NT2/D1 (cell line): ENCODE results near the gene DNAH11.

Experiments
- DNase-seq: peaks from one replicate; pipeline ENCODE4 v3.0.0-alpha.2; 2011; ENCODE audit warnings: low read depth, low spot score
- H3K27me3 ChIP-seq: 2 replicates; pipeline ENCODE4 v1.6.0; 2011; ENCODE audit warnings: mild to moderate bottlenecking; ENCODE audit not compliant: insufficient read length, insufficient read depth
- H3K36me3 ChIP-seq: 2 replicates; pipeline ENCODE4 v1.6.1; 2011; ENCODE audit warnings: mild to moderate bottlenecking, low read length, mixed read lengths; ENCODE audit not compliant: insufficient read depth, insufficient read length
- H3K4me1 ChIP-seq: 2 replicates; pipeline ENCODE4 v1.5.1; 2011; ENCODE audit not compliant: insufficient read depth, insufficient read length
- H3K4me3 ChIP-seq: 2 replicates; pipeline ENCODE4 v1.5.1; 2011; ENCODE audit warnings: low read depth; ENCODE audit not compliant: insufficient read length
- H3K9ac ChIP-seq: 2 replicates; pipeline ENCODE4 v1.6.0; 2011; ENCODE audit warnings: low read depth; ENCODE audit not compliant: insufficient read length
- H3K9me3 ChIP-seq: 2 replicates; pipeline ENCODE4 v1.5.1; 2011; ENCODE audit warnings: mild to moderate bottlenecking, low read length; ENCODE audit not compliant: insufficient read depth
- SUZ12 ChIP-seq: IDR thresholded peaks from 2 replicates; pipeline ENCODE4 v1.6.1; 2011; ENCODE audit not compliant: insufficient read length, insufficient read depth; ENCODE audit errors: extremely low read depth
- YY1 ChIP-seq: IDR thresholded peaks from 2 replicates; pipeline ENCODE4 v1.6.1; 2011; ENCODE audit not compliant: insufficient read length, insufficient read depth
- ZNF274 ChIP-seq: IDR thresholded peaks from 2 replicates; pipeline ENCODE4 v1.6.1; 2011; ENCODE audit warnings: mild to moderate bottlenecking, low read depth, low read length

DNAH11 gene

DNA sequence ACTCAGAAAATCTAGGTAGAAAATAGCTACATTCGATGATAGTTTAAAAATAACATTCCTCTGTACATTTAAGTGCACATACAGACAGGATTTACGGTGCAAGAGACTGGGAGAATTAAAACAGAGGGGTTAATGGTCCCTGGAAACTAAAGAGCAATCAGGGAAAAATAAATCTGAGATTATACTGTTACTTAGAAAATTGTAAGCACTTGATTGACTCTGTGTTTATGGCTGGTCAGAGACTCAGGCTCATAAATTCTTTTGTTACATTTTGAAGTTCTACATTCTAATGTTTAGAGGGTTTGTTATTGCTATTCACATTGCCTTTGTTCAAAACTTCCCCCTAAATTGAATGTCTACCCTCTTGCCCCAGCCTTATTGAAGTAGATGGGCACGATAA, 348.5 kb downstream of the DNAH11 start:
- Histone ChIP-seq H3K9ac (no peak overlapping the region), H3K4me3 (no peak overlapping the region), H3K4me1 (no peaks in the 10 kb centered on the region), H3K9me3 (no peaks in the 10 kb centered on the region), H3K36me3 (no peaks in the 10 kb centered on the region), H3K27me3 (no peaks in the 10 kb centered on the region)
- no peak for DNase-seq
- TF ChIP-seq SUZ12 (no peak), YY1 (no peak), ZNF274 (no peak)

DNA sequence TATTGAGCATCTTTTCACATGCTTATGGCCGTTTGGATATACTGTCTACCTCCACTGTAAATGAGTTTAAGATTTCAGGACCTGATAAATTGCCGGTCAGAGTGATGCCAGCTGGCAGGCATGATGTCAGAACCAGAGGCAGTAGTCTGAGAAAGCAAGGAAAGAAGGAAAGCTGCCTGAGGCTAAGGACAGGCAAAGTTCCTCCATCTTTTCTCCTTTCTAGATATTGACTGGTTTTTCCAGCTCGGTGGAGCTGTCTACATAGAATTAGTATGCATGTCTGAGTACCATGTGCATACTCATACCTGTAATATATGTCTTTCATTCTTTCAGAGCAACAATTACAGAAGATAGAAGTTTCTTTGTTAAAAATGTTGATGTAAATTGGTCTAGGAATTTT, 350.6 kb downstream of the DNAH11 start:
- H3K4me1 ChIP-seq, result no peaks in the 10 kb centered on the region
- H3K9ac ChIP-seq, result no peak overlapping the region
- no peak for DNase-seq
- no peaks in the 10 kb centered on the region for H3K9me3 ChIP-seq
- H3K27me3 ChIP-seq, result no peaks in the 10 kb centered on the region
- peaks cover 6% of the 10 kb centered on the region for H3K36me3 ChIP-seq
- no peak for TF ChIP-seq YY1
- no peak for TF ChIP-seq SUZ12
- no peak for TF ChIP-seq ZNF274
- no peak overlapping the region for H3K4me3 ChIP-seq

GRCh38 chr7:21898265-21898930, 355.6 kb downstream of the DNAH11 start:
- Histone ChIP-seq H3K36me3 (peaks cover 52% of the 10 kb centered on the region), H3K9me3 (no peaks in the 10 kb centered on the region), H3K27me3 (no peaks in the 10 kb centered on the region), H3K4me3 (no peak overlapping the region), H3K9ac (no peak overlapping the region), H3K4me1 (no peaks in the 10 kb centered on the region)
- TF ChIP-seq SUZ12 (no peak), ZNF274 (no peak), YY1 (no peak)
- no peak for DNase-seq

GRCh38 chr7:21902240-21902639, 359.4 kb downstream of the DNAH11 start:
- no peak for DNase-seq
- Histone ChIP-seq H3K4me1 (no peaks in the 10 kb centered on the region), H3K4me3 (no peak overlapping the region), H3K9ac (no peak overlapping the region), H3K36me3 (peaks cover 88% of the 10 kb centered on the region), H3K27me3 (no peaks in the 10 kb centered on the region), H3K9me3 (no peaks in the 10 kb centered on the region)
- TF ChIP-seq YY1 (no peak), SUZ12 (no peak), ZNF274 (no peak)

GRCh38 chr7:21903020-21903786, 360.4 kb downstream of the DNAH11 start:
- TF ChIP-seq SUZ12 (no peak), ZNF274 (no peak), YY1 (no peak)
- no peaks in the 10 kb centered on the region for H3K4me1 ChIP-seq
- H3K9me3 ChIP-seq, result no peaks in the 10 kb centered on the region
- DNase-seq, result no peak
- no peaks in the 10 kb centered on the region for H3K27me3 ChIP-seq
- H3K4me3 ChIP-seq, result no peak overlapping the region
- peaks cover 93% of the 10 kb centered on the region for H3K36me3 ChIP-seq
- H3K9ac ChIP-seq, result no peak overlapping the region

GRCh38 chr7:21908746-21909145, 365.9 kb downstream of the DNAH11 start:
- Histone ChIP-seq H3K27me3 (no peaks in the 10 kb centered on the region), H3K4me1 (no peaks in the 10 kb centered on the region), H3K4me3 (no peak overlapping the region), H3K9me3 (no peaks in the 10 kb centered on the region), H3K9ac (no peak overlapping the region), H3K36me3 (peaks cover 83% of the 10 kb centered on the region)
- DNase-seq, result no peak
- TF ChIP-seq YY1 (no peak), ZNF274 (no peak), SUZ12 (no peak)

GRCh38 chr7:21910253-21910652, 367.4 kb downstream of the DNAH11 start:
- no peak for DNase-seq
- Histone ChIP-seq H3K27me3 (no peaks in the 10 kb centered on the region), H3K4me3 (no peak overlapping the region), H3K9ac (no peak overlapping the region), H3K36me3 (peaks cover 85% of the 10 kb centered on the region), H3K9me3 (no peaks in the 10 kb centered on the region), H3K4me1 (no peaks in the 10 kb centered on the region)
- no peak for TF ChIP-seq SUZ12
- no peak for TF ChIP-seq YY1
- TF ChIP-seq ZNF274, result no peak
